ENCODE data around the gene INPP5K. TPM values are rescaled to one million over a fixed set of nuclear protein-coding genes. Genes with fewer than 3 reads are reported as not detected.
A peak's percentile ranks its signal among the peaks of the same experiment; 100 is the strongest.

The INPP5K gene
- total RNA-seq, 2 experiments from 2014 or later = 37.6 to 39.6 TPM

DNA sequence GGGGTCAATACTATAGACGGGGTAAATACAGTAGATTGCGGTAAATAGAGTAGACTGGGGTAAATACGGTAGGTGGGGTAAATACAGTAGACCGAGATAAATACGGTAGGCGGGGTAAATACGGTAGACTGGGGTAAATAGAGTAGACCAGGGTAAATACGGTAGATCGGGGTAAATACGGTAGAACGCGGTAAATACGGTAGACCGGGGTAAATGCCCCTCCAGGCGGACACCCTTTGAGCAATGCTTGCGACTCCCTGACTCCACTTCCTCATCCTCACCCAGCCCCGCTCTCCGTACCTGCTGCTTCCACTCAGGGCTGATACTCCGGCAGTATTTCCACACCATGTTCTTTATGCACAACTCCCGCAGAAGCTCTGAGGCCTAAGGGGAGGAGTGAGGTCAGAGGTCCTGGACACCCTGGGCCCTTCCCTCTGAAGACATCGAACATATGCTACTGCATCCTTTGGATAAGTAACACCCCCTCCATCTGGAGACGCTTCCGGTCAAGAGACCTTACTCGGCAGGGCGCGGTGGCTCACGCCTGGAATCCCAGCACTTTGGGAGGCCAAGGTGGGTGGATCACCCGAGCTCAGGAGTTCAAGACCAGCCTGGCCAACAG, 47.1 kb downstream of the INPP5K start:
- Mint-ChIP-seq H3K9me3 (ENCODE audit: insufficient read depth) (no peaks in the 10 kb centered on the region), H3K36me3 (ENCODE audit: low read depth) (peaks cover 13% of the 10 kb centered on the region), H3K27me3 (ENCODE audit: low read depth) (peaks cover 7% of the 10 kb centered on the region), H3K27ac (no peak overlapping the region), H3K4me1 (ENCODE audit: low read depth) (peaks cover 15% of the 10 kb centered on the region), H3K4me3 (no peak overlapping the region)
- DNase-seq (no peak), ATAC-seq (no peak)
- CTCF ChIA-PET = no interaction called here
- POLR2A ChIA-PET = no interaction called here

DNA sequence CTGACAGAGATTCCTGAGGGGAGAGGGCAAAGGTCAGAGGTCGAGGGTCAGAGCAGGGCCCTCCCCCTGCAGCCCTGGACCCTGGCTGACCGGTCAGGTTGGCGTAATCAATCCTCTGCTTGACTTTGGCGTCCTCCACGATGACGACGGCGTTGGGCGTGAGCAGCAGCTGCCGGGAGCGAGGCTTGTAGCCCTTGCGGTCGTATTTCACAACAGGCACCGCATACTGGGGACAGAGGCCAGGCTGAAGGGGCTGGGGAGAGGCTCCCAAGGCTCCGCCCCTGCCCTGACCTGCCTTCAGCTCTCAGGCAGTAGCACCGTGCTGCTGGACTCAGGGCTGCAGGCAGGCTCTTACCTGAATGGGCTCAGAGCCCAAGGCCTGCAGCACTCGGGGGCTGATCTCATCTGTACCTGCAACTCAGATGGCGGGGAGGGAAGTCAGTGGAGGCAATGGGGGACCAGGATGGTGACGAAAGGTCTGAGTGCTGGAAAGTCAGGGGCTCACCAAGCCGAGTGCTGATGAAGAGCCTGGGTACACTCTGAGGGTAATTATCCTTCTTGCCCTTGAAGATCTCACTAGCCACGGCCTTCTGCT, 48.4 kb downstream of the INPP5K start:
- DNase-seq (no peak), ATAC-seq (no peak)
- Mint-ChIP-seq H3K27ac (no peak overlapping the region), H3K36me3 (ENCODE audit: low read depth) (peaks cover 16% of the 10 kb centered on the region), H3K9me3 (ENCODE audit: insufficient read depth) (no peaks in the 10 kb centered on the region), H3K4me1 (ENCODE audit: low read depth) (peaks cover 11% of the 10 kb centered on the region), H3K27me3 (ENCODE audit: low read depth) (peaks cover 8% of the 10 kb centered on the region), H3K4me3 (no peak overlapping the region)
- ChIA-PET POLR2A (no interaction called here), CTCF (no interaction called here)

- ChIA-PET CTCF (no interaction called here), POLR2A (no interaction called here)
- ATAC-seq (no peak), DNase-seq (no peak)
- peaks cover 13% of the 10 kb centered on the region for H3K27me3 Mint-ChIP-seq (ENCODE audit: low read depth)
- peaks cover 14% of the 10 kb centered on the region for H3K4me1 Mint-ChIP-seq (ENCODE audit: low read depth)
- H3K4me3 Mint-ChIP-seq = no peak overlapping the region
- peaks cover 16% of the 10 kb centered on the region for H3K36me3 Mint-ChIP-seq (ENCODE audit: low read depth)
- no peak overlapping the region for H3K27ac Mint-ChIP-seq
- no peaks in the 10 kb centered on the region for H3K9me3 Mint-ChIP-seq (ENCODE audit: insufficient read depth)
Measured at GRCh38 chr17:1467258-1467657, 49.2 kb downstream of the INPP5K start.

GRCh38 chr17:1464186-1464585, 52.2 kb downstream of the INPP5K start:
- peaks cover 11% of the 10 kb centered on the region for H3K36me3 Mint-ChIP-seq (ENCODE audit: low read depth)
- ChIA-PET CTCF (no interaction called here), POLR2A (no interaction called here)
- H3K27me3 Mint-ChIP-seq (ENCODE audit: low read depth) = peaks cover 31% of the 10 kb centered on the region
- DNase-seq (no peak), ATAC-seq (no peak)
- H3K4me3 Mint-ChIP-seq = no peak overlapping the region
- peaks cover 18% of the 10 kb centered on the region for H3K4me1 Mint-ChIP-seq (ENCODE audit: low read depth)
- no peak overlapping the region for H3K27ac Mint-ChIP-seq
- no peaks in the 10 kb centered on the region for H3K9me3 Mint-ChIP-seq (ENCODE audit: insufficient read depth)

- Mint-ChIP-seq H3K4me3 (no peak overlapping the region), H3K27ac (no peak overlapping the region), H3K4me1 (ENCODE audit: low read depth) (peaks cover 19% of the 10 kb centered on the region), H3K9me3 (ENCODE audit: insufficient read depth) (no peaks in the 10 kb centered on the region), H3K27me3 (ENCODE audit: low read depth) (peaks cover 33% of the 10 kb centered on the region), H3K36me3 (ENCODE audit: low read depth) (peaks cover 2% of the 10 kb centered on the region)
- POLR2A ChIA-PET = interaction anchor here (0.9 to 1.1 kb wide), 3 partner anchors 54 to 101 kb away, joined by 3 to 5 read pairs (median 3); partner anchors contain the start of genes INPP5K and PITPNA
- ATAC-seq (no peak), DNase-seq (no peak)
- CTCF ChIA-PET = interaction anchor here (0.5 to 2.7 kb wide), 3 partner anchors 53 to 300 kb away, joined by 5 to 13 read pairs (median 9); partner anchors contain the start of gene INPP5K
Measured at GRCh38 chr17:1462164-1463112, 54.0 kb downstream of the INPP5K start.

GRCh38 chr17:1461198-1461944, 55.0 kb downstream of the INPP5K start:
- peaks cover 36% of the 10 kb centered on the region for H3K27me3 Mint-ChIP-seq (ENCODE audit: low read depth)
- ChIA-PET POLR2A (no interaction called here), CTCF (interaction anchor here (2.7 kb wide), 1 partner anchor 54 kb away, joined by 13 read pairs; the partner anchor contains the start of gene INPP5K)
- H3K27ac Mint-ChIP-seq = no peak overlapping the region
- H3K36me3 Mint-ChIP-seq (ENCODE audit: low read depth) = peaks cover 4% of the 10 kb centered on the region
- ATAC-seq = no peak
- H3K4me3 Mint-ChIP-seq = no peak overlapping the region
- no peak for DNase-seq
- peaks cover 25% of the 10 kb centered on the region for H3K4me1 Mint-ChIP-seq (ENCODE audit: low read depth)
- H3K9me3 Mint-ChIP-seq (ENCODE audit: insufficient read depth) = no peaks in the 10 kb centered on the region

- Mint-ChIP-seq H3K4me1 (ENCODE audit: low read depth) (peaks cover 27% of the 10 kb centered on the region), H3K36me3 (ENCODE audit: low read depth) (peaks cover 4% of the 10 kb centered on the region), H3K9me3 (ENCODE audit: insufficient read depth) (no peaks in the 10 kb centered on the region), H3K27me3 (ENCODE audit: low read depth) (peaks cover 38% of the 10 kb centered on the region), H3K27ac (no peak overlapping the region), H3K4me3 (no peak overlapping the region)
- ChIA-PET CTCF (interaction anchor here (0.5 to 0.8 kb wide), 2 partner anchors 86 to 94 kb away, joined by 3 to 4 read pairs; no protein-coding TSS in a partner anchor), POLR2A (no interaction called here)
- ATAC-seq (no peak), DNase-seq (no peak)
Measured at GRCh38 chr17:1460233-1460632, 56.2 kb downstream of the INPP5K start.

- ATAC-seq (peak; percentile 96), DNase-seq (peak; percentile 98)
- H3K9me3 Mint-ChIP-seq (ENCODE audit: insufficient read depth) = no peaks in the 10 kb centered on the region
- ChIA-PET POLR2A (interaction anchor here (0.8 to 1.6 kb wide), 4 partner anchors 10 to 373 kb away, joined by 4 read pairs; partner anchors contain the start of genes INPP5K and SMYD4), CTCF (interaction anchor here (1.1 kb wide), 2 partner anchors 61 to 91 kb away, joined by 3 to 4 read pairs; partner anchors contain the start of gene INPP5K)
- peaks cover 25% of the 10 kb centered on the region for H3K36me3 Mint-ChIP-seq (ENCODE audit: low read depth)
- peak within 1 kb of the TSS; percentile 93 for H3K27ac Mint-ChIP-seq
- peaks cover 15% of the 10 kb centered on the region for H3K27me3 Mint-ChIP-seq (ENCODE audit: low read depth)
- H3K4me1 Mint-ChIP-seq (ENCODE audit: low read depth) = peaks cover 34% of the 10 kb centered on the region
- H3K4me3 Mint-ChIP-seq = peak within 1 kb of the TSS; percentile 89
Measured at GRCh38 chr17:1455797-1456599, 60.4 kb downstream of the INPP5K start, which contains the start of gene CRK. CRK (minus strand) TSS chr17:1456232; CDS start chr17:1456117, 115 bp downstream.

DNA sequence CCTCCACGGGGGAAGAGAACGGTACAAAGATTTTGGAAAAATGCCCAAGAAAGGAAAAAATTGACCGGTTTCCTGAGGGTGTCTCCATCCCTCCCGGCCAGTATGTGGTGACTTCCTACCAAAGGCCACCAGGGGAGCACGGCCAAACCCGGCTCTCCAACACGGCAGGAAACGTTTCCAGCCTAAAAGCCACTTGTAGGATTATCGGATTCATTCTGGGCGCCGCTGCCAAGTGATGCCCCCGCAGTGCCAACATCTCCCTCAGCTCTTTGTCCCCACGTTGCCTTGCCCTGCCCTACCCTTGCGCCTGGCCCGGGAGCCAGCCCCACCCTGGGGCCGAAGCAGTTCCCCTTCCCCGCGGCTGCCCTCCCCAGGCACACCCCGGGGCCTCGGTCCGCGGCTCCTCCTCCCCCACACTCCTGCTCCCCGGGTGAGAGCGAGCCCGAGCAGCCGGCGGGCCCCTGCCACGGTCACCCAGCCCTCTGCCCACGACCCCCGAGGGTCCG, 61.1 kb downstream of the INPP5K start:
- ChIA-PET POLR2A (interaction anchor here (0.6 to 1.6 kb wide), 4 partner anchors 9 to 93 kb away, joined by 3 to 4 read pairs (median 4); partner anchors contain the start of gene INPP5K), CTCF (interaction anchor here (0.6 to 1.0 kb wide), 2 partner anchors 61 to 94 kb away, joined by 3 read pairs; partner anchors contain the start of gene INPP5K)
- peaks cover 13% of the 10 kb centered on the region for H3K27me3 Mint-ChIP-seq (ENCODE audit: low read depth)
- H3K4me1 Mint-ChIP-seq (ENCODE audit: low read depth) = peaks cover 34% of the 10 kb centered on the region
- peak overlapping the region; percentile 93 for H3K27ac Mint-ChIP-seq
- ATAC-seq = peak; percentile 26
- H3K9me3 Mint-ChIP-seq (ENCODE audit: insufficient read depth) = no peaks in the 10 kb centered on the region
- peaks cover 25% of the 10 kb centered on the region for H3K36me3 Mint-ChIP-seq (ENCODE audit: low read depth)
- peak; percentile 58 for DNase-seq
- peak overlapping the region; percentile 89 for H3K4me3 Mint-ChIP-seq

GRCh38 chr17:1454541-1454940, 61.9 kb downstream of the INPP5K start:
- Mint-ChIP-seq H3K9me3 (ENCODE audit: insufficient read depth) (no peaks in the 10 kb centered on the region), H3K27me3 (ENCODE audit: low read depth) (peaks cover 6% of the 10 kb centered on the region), H3K4me3 (peak overlapping the region; percentile 89), H3K27ac (peak overlapping the region; percentile 60), H3K36me3 (ENCODE audit: low read depth) (peaks cover 28% of the 10 kb centered on the region), H3K4me1 (ENCODE audit: low read depth) (peaks cover 34% of the 10 kb centered on the region)
- ChIA-PET POLR2A (interaction anchor here (1.0 to 1.6 kb wide), 3 partner anchors 8 to 92 kb away, joined by 4 read pairs; no protein-coding TSS in a partner anchor), CTCF (interaction anchor here (1.0 to 1.4 kb wide), 3 partner anchors 62 to 198 kb away, joined by 3 read pairs; partner anchors contain the start of gene INPP5K)
- no peak for ATAC-seq
- DNase-seq = no peak
